ENCODE data around the gene PPP2R3C.

The PPP2R3C gene

DNA sequence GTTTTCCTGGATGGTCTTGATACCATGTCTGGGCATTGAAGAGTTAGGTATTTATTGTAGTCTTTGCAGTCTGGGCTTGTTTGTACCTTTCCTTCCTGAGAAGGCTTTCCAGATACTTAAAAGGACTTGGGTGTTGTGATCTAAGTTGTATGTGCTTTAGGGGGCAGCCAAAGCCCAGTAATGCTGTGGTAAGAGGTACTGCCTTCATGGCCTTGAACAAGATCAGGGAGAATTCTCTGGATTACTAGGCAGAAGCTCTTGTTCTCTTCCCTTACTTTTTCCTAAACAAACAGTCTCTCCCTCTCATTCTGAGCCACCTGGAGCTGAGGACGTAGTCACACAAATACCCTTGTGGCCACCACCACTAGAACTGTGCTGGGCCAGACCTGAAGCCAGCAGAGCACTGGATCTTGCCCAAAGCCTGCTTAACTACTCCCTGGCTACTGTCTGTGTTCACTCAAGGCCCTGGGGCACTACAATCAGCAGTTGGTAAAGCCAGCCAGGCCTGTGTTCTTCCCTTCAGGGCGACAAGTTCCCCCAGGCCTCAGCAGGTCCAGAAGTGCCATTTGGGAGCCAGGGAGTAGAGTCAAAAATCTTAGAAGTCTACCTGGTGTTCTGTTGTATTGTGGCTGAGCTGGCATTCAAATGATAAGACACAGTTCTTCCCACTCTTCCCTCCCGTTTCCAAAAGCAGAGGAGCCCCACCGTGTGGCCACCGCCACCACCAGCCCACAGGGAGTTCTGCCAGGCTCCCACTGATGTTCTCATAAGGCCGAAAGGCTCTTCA is 11.9 kb upstream of the PPP2R3C start:
- TF ChIP-seq, protein P1, sequence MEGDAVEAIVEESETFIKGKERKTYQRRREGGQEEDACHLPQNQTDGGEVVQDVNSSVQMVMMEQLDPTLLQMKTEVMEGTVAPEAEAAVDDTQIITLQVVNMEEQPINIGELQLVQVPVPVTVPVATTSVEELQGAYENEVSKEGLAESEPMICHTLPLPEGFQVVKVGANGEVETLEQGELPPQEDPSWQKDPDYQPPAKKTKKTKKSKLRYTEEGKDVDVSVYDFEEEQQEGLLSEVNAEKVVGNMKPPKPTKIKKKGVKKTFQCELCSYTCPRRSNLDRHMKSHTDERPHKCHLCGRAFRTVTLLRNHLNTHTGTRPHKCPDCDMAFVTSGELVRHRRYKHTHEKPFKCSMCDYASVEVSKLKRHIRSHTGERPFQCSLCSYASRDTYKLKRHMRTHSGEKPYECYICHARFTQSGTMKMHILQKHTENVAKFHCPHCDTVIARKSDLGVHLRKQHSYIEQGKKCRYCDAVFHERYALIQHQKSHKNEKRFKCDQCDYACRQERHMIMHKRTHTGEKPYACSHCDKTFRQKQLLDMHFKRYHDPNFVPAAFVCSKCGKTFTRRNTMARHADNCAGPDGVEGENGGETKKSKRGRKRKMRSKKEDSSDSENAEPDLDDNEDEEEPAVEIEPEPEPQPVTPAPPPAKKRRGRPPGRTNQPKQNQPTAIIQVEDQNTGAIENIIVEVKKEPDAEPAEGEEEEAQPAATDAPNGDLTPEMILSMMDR (IDR thresholded peaks at IDR 0.05; ENCODE audit: low read depth, low read length, missing control alignments) = no peak
- DNase-seq (ENCODE audit: low read depth) = no peak
- no peak overlapping the region for H3K4me3 ChIP-seq (ENCODE audit: low read depth, low read length)

DNA sequence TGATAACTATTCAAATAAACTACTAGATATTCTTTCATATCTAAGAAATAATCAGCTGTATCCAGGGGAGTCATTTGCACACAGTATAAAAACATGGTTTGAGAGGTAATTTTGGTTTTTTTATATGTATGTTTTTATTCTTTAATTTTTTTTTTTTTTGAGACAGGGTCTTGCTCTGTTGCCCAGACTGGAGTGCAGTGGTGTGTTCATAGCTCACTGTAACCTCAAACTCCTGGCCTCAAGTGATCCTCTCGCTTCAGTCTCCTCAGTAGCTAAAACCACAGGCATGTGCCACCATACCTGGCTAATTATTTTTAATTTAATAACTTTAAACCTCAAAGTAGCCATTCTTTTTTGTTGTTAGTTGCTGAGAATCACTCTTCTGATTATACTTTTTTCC is 2.3 kb upstream of the PPP2R3C start:
- TF ChIP-seq, protein P1 (IDR thresholded peaks at IDR 0.05; ENCODE audit: low read depth, low read length, missing control alignments) = no peak
- no peak overlapping the region for H3K4me3 ChIP-seq (ENCODE audit: low read depth, low read length)

DNA sequence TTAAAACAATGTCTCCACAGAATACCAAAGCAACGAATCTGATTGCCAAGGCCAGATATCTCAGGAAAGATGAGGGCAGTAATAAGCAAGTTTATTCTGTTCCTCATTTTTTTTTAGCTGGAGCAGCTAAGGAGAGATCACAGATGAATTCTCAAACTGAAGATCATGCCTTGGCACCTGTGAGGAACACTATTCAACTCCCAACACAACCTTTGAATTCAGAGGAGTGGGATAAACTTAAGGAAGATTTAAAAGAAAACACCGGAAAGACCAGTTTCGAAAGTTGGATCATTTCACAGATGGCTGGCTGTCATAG is 1.6 kb upstream of the PPP2R3C start:
- DNase-seq (ENCODE audit: low read depth) = no peak
- H3K4me3 ChIP-seq (ENCODE audit: low read depth, low read length) = peak overlapping the region; percentile 88
- TF ChIP-seq, protein P1 (IDR thresholded peaks at IDR 0.05; ENCODE audit: low read depth, low read length, missing control alignments) = no peak

More for the DNA sequence above, 2.3 kb upstream of the PPP2R3C start:
- no peak for DNase-seq (ENCODE audit: low read depth)

DNA sequence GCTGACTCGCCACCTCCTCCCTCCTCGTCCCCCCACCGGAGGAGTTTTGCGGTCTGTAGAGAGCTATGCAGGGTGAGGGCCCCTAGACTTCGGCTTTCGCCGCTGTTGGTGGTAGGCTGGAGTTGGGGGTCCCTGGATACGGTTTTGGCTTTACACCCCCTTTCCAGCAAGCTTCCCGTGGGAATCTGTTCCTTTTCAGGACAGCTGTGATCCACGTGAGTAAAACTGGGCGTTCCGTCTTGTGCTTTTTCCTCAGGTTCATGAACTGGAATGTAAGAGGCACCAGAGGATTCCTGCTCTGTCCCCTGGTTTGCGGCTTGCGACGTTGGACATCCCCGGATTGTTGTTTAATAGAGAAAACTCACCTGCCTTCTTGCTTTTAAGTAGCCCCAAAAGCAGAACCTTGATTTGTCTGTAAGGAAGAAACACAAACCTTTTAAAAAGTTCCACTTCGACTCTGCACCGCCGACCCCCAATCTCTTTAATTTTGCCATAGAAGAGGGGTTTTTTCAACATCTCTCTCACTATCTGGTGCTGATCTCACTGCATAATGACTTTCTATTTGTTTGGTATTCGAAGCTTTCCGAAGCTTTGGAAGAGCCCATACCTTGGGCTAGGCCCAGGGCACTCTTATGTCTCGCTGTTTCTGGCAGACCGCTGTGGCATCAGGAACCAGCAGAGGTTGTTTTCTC is 1.1 kb upstream of the PPP2R3C start:
- DNase-seq (ENCODE audit: low read depth) = no peak
- TF ChIP-seq, protein P1 (IDR thresholded peaks at IDR 0.05; ENCODE audit: low read depth, low read length, missing control alignments) = no peak
- peak overlapping the region; percentile 88 for H3K4me3 ChIP-seq (ENCODE audit: low read depth, low read length)

DNA sequence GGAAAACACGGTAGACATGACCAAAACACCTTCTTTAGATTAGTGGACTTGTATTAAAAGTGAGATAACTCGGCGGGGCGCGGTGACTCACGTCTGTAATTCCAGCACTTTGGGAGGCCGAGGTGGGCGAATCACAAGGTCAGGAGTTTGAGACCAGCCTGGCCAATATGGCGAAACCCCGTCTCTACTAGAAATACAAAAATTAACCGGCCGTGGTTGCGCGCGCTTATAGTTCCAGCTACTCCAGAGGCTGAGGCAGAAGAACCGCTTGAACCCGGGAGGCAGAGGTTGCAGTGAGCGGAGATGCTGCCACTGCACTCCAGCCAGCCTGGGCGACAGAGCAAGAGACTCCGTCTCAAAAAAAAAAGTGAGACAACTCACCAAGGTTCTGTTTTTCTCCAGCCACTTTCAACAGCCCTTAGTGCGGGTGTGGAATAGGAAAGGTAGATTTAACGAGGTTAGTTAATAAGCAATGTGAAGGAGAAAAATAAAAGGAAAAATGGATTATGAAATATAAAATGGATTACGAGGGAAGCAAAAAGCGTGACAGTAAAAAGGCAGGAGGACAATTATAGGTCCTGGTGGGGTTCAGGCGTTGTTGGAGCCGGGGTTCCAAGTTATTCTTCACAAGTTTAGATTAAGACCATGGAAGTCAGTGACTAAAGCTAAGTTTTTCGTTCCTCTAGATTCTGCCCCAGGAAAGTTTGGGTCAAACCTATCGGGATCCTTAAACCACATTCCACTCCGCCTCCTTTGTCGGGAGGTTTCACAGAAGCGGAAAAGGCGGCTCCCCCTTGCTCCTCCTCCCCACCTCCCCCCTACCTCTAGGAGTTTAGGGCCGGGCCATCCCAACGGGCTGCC is 534 bp downstream of the PPP2R3C start:
- DNase-seq (ENCODE audit: low read depth) = no peak
- TF ChIP-seq, protein P1 (IDR thresholded peaks at IDR 0.05; ENCODE audit: low read depth, low read length, missing control alignments) = no peak
- H3K4me3 ChIP-seq (ENCODE audit: low read depth, low read length) = peak overlapping the region; percentile 88

DNA sequence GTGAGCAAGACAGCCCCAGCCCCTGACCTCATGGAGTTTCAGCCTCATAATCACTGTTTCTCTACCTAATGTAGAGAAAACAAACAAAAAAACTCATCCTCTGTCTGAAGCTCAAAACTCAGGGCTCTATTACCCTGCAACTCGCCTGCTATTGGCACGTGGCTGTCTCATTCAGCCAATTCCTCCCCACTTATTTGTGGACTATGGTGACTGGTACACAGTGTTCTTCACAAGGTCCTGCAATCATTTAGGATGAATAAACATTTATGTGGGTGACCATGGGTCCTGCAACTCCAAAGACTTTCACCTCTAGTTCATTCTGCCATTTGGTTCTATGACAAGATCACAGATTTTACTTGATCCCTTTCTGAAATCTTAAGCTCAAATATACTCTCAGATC is 4.7 kb downstream of the PPP2R3C start:
- no peak for DNase-seq (ENCODE audit: low read depth)
- TF ChIP-seq, protein P1 (IDR thresholded peaks at IDR 0.05; ENCODE audit: low read depth, low read length, missing control alignments) = no peak
- no peak overlapping the region for H3K4me3 ChIP-seq (ENCODE audit: low read depth, low read length)
